Loucy (cell line): ENCODE measurements around the gene SRRM3.

ENCODE experiments used
- H2AFZ ChIP-seq: fragments of 200-600 bp; sonication (generic); 2 replicates; pipeline ENCODE4 v1.6.0; 2016; ENCODE audit warnings: antibody characterized with exemption, mild to moderate bottlenecking, low read length, moderate library complexity
- H3F3A ChIP-seq: fragments of 200-600 bp; 2 replicates; pipeline ENCODE4 v1.6.0; 2016; ENCODE audit warnings: antibody characterized with exemption, low read depth, mild to moderate bottlenecking
- H3K27me3 ChIP-seq: fragments of 200-600 bp; sonication (generic); 2 replicates; pipeline ENCODE4 v1.6.1; 2014; ENCODE audit warnings: low read length, mild to moderate bottlenecking; ENCODE audit not compliant: insufficient read depth, poor library complexity, severe bottlenecking
- H3K36me3 ChIP-seq: fragments of 200-600 bp; sonication (generic); 2 replicates; pipeline ENCODE4 v1.6.1; 2016; ENCODE audit warnings: low read length; ENCODE audit not compliant: insufficient read depth
- H3K4me1 ChIP-seq: fragments of 200-600 bp; sonication (generic); 2 replicates; pipeline ENCODE4 v1.5.1; 2014; ENCODE audit warnings: low read length, mild to moderate bottlenecking; ENCODE audit not compliant: insufficient read depth, poor library complexity, severe bottlenecking
- H3K4me2 ChIP-seq: fragments of 200-600 bp; sonication (generic); 2 replicates; pipeline ENCODE4 v1.6.0; 2014; ENCODE audit warnings: antibody characterized with exemption, low read length, low read depth, mild to moderate bottlenecking; ENCODE audit not compliant: poor library complexity, severe bottlenecking
- H3K4me3 ChIP-seq: fragments of 200-600 bp; sonication (generic); 2 replicates; pipeline ENCODE4 v1.5.1; 2014; ENCODE audit warnings: low read length, mild to moderate bottlenecking, mixed read lengths; ENCODE audit not compliant: poor library complexity, severe bottlenecking
- H3K79me2 ChIP-seq: fragments of 200-600 bp; sonication (generic); 2 replicates; pipeline ENCODE4 v1.6.1; 2014; ENCODE audit warnings: low read length; ENCODE audit not compliant: insufficient read depth
- H3K9ac ChIP-seq: fragments of 200-600 bp; sonication (generic); 2 replicates; pipeline ENCODE4 v1.6.0; 2014; ENCODE audit warnings: mild to moderate bottlenecking, low read depth, low read length, moderate library complexity; ENCODE audit not compliant: poor library complexity, severe bottlenecking
- H3K9me2 ChIP-seq: fragments of 200-600 bp; sonication (generic); replicated peaks from 2 replicates; pipeline ENCODE4 v1.6.1; 2016; ENCODE audit warnings: low read depth, low read length, mixed read lengths
- H3K9me3 ChIP-seq: fragments of 200-600 bp; sonication (generic); 2 replicates; pipeline ENCODE4 v1.6.1; 2014; ENCODE audit warnings: mild to moderate bottlenecking, antibody characterized with exemption, low read length, low read depth; ENCODE audit not compliant: insufficient read depth
- H4K20me1 ChIP-seq: fragments of 200-600 bp; sonication (generic); 2 replicates; pipeline ENCODE4 v1.6.0; 2014; ENCODE audit warnings: antibody characterized with exemption, low read length, mild to moderate bottlenecking; ENCODE audit not compliant: insufficient read depth, poor library complexity, severe bottlenecking
- CTCF ChIP-seq: fragments of 200-600 bp; sonication (generic); conservative IDR thresholded peaks from 2 replicates; pipeline ENCODE4 v1.5.1; 2014; ENCODE audit warnings: mild to moderate bottlenecking, antibody characterized with exemption, low read length
- EZH2phosphoT487 ChIP-seq: fragments of 200-600 bp; IDR thresholded peaks from 2 replicates; pipeline ENCODE4 v1.6.1; 2018; ENCODE audit warnings: antibody characterized with exemption, mild to moderate bottlenecking, moderate library complexity, borderline replicate concordance

SRRM3 gene

GRCh38 chr7:76216381-76217082, 14.8 kb downstream of the SRRM3 start:
- Histone ChIP-seq H3K9me3 (no peaks in the 10 kb centered on the region), H3K36me3 (no peaks in the 10 kb centered on the region), H3F3A (no peaks in the 10 kb centered on the region), H3K79me2 (no peaks in the 10 kb centered on the region), H3K9me2 (no peaks in the 10 kb centered on the region), H3K4me1 (no peaks in the 10 kb centered on the region), H3K4me3 (no peak overlapping the region), H2AFZ (no peak overlapping the region), H3K4me2 (no peak overlapping the region), H3K9ac (no peak overlapping the region), H3K27me3 (no peaks in the 10 kb centered on the region), H4K20me1 (no peaks in the 10 kb centered on the region)
- TF ChIP-seq EZH2phosphoT487 (no peak), CTCF (no peak)

- H3K9me2 ChIP-seq = no peaks in the 10 kb centered on the region
- no peaks in the 10 kb centered on the region for H3K9me3 ChIP-seq
- no peaks in the 10 kb centered on the region for H3F3A ChIP-seq
- TF ChIP-seq EZH2phosphoT487 (no peak), CTCF (no peak)
- no peaks in the 10 kb centered on the region for H3K79me2 ChIP-seq
- no peak overlapping the region for H2AFZ ChIP-seq
- H3K4me1 ChIP-seq = no peaks in the 10 kb centered on the region
- H4K20me1 ChIP-seq = no peaks in the 10 kb centered on the region
- no peak overlapping the region for H3K4me2 ChIP-seq
- H3K4me3 ChIP-seq = no peak overlapping the region
- H3K27me3 ChIP-seq = no peaks in the 10 kb centered on the region
- H3K9ac ChIP-seq = no peak overlapping the region
- no peaks in the 10 kb centered on the region for H3K36me3 ChIP-seq
Observed at GRCh38 chr7:76217942-76218566, 16.4 kb downstream of the SRRM3 start.

- H4K20me1 ChIP-seq = no peaks in the 10 kb centered on the region
- H3K9ac ChIP-seq = no peak overlapping the region
- TF ChIP-seq CTCF (no peak), EZH2phosphoT487 (no peak)
- no peaks in the 10 kb centered on the region for H3K4me1 ChIP-seq
- H2AFZ ChIP-seq = no peak overlapping the region
- no peak overlapping the region for H3K4me3 ChIP-seq
- no peaks in the 10 kb centered on the region for H3K9me3 ChIP-seq
- H3K9me2 ChIP-seq = no peaks in the 10 kb centered on the region
- no peaks in the 10 kb centered on the region for H3K79me2 ChIP-seq
- H3K36me3 ChIP-seq = no peaks in the 10 kb centered on the region
- H3K27me3 ChIP-seq = no peaks in the 10 kb centered on the region
- H3K4me2 ChIP-seq = no peak overlapping the region
- no peaks in the 10 kb centered on the region for H3F3A ChIP-seq
Observed at GRCh38 chr7:76220185-76221057, 18.7 kb downstream of the SRRM3 start.
